ENCODE results near the gene LNPEP. TPM values are rescaled to one million over a fixed set of nuclear protein-coding genes. Genes with fewer than 3 reads are reported as not detected.
A peak's percentile ranks its signal among the peaks of the same experiment; 100 is the strongest.

Gene LNPEP
- total RNA-seq, 2 experiments from 2014 or later: 79.1 to 116 TPM

DNA sequence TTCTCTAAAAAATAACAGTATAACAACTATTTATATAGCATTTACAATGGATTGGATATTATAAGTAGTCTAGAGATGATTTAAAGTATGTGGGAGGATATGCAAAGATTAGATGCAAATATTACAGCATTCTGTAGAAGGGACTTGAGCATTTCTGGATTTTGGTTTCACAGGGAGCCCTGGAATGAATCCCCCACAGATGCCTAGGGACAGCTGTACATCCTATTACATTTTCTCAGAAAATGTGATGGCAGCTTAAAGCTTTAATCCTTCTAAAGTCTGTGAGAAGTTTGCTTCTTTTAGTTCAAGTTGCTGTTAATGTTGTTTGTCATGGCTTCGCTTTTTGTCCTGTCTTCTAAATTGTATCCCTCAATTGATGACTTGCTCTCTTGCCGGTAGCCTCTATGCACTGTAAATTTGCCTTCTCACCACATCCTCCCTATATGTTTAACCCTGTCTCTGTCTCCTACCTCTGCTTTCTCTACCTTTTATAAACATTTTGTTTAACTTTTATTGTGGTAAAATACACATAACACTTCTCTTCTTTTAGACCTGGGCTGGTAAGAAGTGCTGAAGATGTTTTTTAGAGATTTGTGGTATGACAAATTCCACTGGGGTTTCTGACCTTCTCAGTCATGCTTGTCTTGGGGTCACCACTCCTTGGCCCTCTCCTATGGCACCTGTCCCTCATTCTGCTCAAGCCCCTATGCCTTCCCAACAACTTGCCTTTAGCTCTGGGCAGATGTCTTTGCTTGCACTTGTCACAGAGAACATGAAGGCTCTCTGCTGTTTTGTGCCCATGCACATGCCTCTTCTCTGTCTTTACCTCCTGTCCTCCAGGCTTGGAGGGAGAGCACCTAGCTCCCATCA, 37.9 kb downstream of the LNPEP start:
- peaks cover 100% of the 10 kb centered on the region for H3K79me2 ChIP-seq (ENCODE audit: insufficient read depth, low read depth, low read length)
- H2AFZ ChIP-seq (ENCODE audit: low read length): no peak overlapping the region
- H3K27ac ChIP-seq (ENCODE audit: low read depth, low read length, poor library complexity, severe bottlenecking): peak overlapping the region; percentile 16
- BruUV-seq (replicated peaks): no TSS peak
- peaks cover 38% of the 10 kb centered on the region for H3K36me3 ChIP-seq (ENCODE audit: insufficient read depth, low read length)
- CTCF ChIA-PET (ENCODE audit: unreplicated experiment): no interaction called here
- DNase-seq (ENCODE audit: low spot score): peak; percentile 18
- peak overlapping the region; percentile 19 for H3K4me3 ChIP-seq (ENCODE audit: low read depth, low read length, poor library complexity, severe bottlenecking)
- H3K4me1 ChIP-seq (ENCODE audit: insufficient read depth, low read length, poor library complexity, severe bottlenecking): peaks cover 72% of the 10 kb centered on the region
- POLR2A ChIA-PET: interaction anchor here (0.8 to 2.4 kb wide), 9 partner anchors 11 to 64 kb away, joined by 3 to 14 read pairs (median 4); no protein-coding TSS in a partner anchor
- peaks cover 34% of the 10 kb centered on the region for H4K20me1 ChIP-seq (ENCODE audit: insufficient read depth, low read length)
- TF ChIP-seq, protein P1, sequence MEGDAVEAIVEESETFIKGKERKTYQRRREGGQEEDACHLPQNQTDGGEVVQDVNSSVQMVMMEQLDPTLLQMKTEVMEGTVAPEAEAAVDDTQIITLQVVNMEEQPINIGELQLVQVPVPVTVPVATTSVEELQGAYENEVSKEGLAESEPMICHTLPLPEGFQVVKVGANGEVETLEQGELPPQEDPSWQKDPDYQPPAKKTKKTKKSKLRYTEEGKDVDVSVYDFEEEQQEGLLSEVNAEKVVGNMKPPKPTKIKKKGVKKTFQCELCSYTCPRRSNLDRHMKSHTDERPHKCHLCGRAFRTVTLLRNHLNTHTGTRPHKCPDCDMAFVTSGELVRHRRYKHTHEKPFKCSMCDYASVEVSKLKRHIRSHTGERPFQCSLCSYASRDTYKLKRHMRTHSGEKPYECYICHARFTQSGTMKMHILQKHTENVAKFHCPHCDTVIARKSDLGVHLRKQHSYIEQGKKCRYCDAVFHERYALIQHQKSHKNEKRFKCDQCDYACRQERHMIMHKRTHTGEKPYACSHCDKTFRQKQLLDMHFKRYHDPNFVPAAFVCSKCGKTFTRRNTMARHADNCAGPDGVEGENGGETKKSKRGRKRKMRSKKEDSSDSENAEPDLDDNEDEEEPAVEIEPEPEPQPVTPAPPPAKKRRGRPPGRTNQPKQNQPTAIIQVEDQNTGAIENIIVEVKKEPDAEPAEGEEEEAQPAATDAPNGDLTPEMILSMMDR (conservative IDR thresholded peaks at IDR 0.05; ENCODE audit: low read length): no peak
- TF ChIP-seq EZH2phosphoT487 (IDR thresholded peaks at IDR 0.05; ENCODE audit: borderline replicate concordance, low read depth, low read length): no peak
- no peaks in the 10 kb centered on the region for H3K9me3 ChIP-seq (ENCODE audit: low read length)
- H3K4me2 ChIP-seq (ENCODE audit: low read length): peak overlapping the region; percentile 53
- H3K9me2 ChIP-seq (ENCODE audit: insufficient read depth, low read length): no peaks in the 10 kb centered on the region
- intact Hi-C loops (cut with micrococcal nuclease; ENCODE audit: unreplicated experiment): no loop called here

DNA sequence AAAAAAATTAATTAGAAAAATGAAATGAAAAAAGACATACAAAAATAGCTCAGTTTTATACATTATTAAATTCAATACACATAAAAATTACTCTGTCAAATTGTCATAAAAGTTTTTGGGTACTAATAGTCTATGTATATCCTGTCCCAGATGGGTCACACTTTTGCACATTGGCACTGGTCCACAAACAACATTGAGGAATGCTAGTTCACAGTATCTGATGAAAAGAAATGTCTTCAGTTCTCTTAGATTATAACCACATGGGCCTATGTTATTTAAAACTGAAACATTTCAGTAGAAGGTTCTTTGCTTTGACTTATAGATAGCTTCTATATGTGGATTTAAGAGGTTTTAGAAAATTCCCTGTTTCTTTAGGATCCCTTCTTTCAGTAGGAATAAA, 39.8 kb downstream of the LNPEP start:
- no TSS peak for BruUV-seq (replicated peaks)
- Histone ChIP-seq H2AFZ (ENCODE audit: low read length) (no peak overlapping the region), H3K4me1 (ENCODE audit: insufficient read depth, low read length, poor library complexity, severe bottlenecking) (peaks cover 54% of the 10 kb centered on the region), H3K9me3 (ENCODE audit: low read length) (no peaks in the 10 kb centered on the region), H3K4me3 (ENCODE audit: low read depth, low read length, poor library complexity, severe bottlenecking) (no peak overlapping the region), H3K36me3 (ENCODE audit: insufficient read depth, low read length) (peaks cover 56% of the 10 kb centered on the region), H3K9me2 (ENCODE audit: insufficient read depth, low read length) (no peaks in the 10 kb centered on the region), H3K4me2 (ENCODE audit: low read length) (no peak overlapping the region), H3K27ac (ENCODE audit: low read depth, low read length, poor library complexity, severe bottlenecking) (no peak overlapping the region), H3K79me2 (ENCODE audit: insufficient read depth, low read depth, low read length) (peaks cover 100% of the 10 kb centered on the region), H4K20me1 (ENCODE audit: insufficient read depth, low read length) (peaks cover 31% of the 10 kb centered on the region)
- ChIA-PET CTCF (ENCODE audit: unreplicated experiment) (no interaction called here), POLR2A (interaction anchor here (0.7 to 2.4 kb wide), 9 partner anchors 9 to 99 kb away, joined by 3 to 10 read pairs (median 4); no protein-coding TSS in a partner anchor)
- DNase-seq (ENCODE audit: low spot score): no peak
- TF ChIP-seq, protein P1 (conservative IDR thresholded peaks at IDR 0.05; ENCODE audit: low read length): no peak
- TF ChIP-seq EZH2phosphoT487 (IDR thresholded peaks at IDR 0.05; ENCODE audit: borderline replicate concordance, low read depth, low read length): no peak
- intact Hi-C loops (cut with micrococcal nuclease; ENCODE audit: unreplicated experiment): no loop called here

DNA sequence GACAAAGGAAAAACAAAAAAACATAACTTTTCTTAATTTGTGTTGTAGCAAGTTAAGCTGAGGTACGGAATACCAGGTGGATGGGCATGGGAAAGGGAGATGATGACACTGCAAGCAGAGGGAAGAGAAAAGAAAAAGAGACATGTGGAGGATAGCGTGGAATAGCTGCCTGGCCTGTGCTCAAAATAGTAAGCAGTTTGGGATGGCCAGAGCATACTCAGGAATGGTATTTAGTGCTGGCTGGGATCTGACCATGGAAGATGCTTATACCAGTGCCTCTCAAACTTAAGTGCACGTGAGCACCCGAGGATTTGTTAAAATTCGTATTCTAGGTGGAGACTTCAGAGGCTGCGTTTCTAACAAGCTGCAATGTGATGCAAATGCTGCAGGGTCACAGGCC, 41.3 kb downstream of the LNPEP start:
- no peak for DNase-seq (ENCODE audit: low spot score)
- H3K4me2 ChIP-seq (ENCODE audit: low read length): no peak overlapping the region
- H4K20me1 ChIP-seq (ENCODE audit: insufficient read depth, low read length): peaks cover 31% of the 10 kb centered on the region
- H3K4me1 ChIP-seq (ENCODE audit: insufficient read depth, low read length, poor library complexity, severe bottlenecking): peaks cover 38% of the 10 kb centered on the region
- no peaks in the 10 kb centered on the region for H3K9me2 ChIP-seq (ENCODE audit: insufficient read depth, low read length)
- ChIA-PET CTCF (ENCODE audit: unreplicated experiment) (no interaction called here), POLR2A (interaction anchor here (0.6 to 2.4 kb wide), 13 partner anchors 8 to 163 kb away, joined by 3 to 15 read pairs (median 4); no protein-coding TSS in a partner anchor)
- no peaks in the 10 kb centered on the region for H3K9me3 ChIP-seq (ENCODE audit: low read length)
- H3K27ac ChIP-seq (ENCODE audit: low read depth, low read length, poor library complexity, severe bottlenecking): no peak overlapping the region
- peaks cover 72% of the 10 kb centered on the region for H3K36me3 ChIP-seq (ENCODE audit: insufficient read depth, low read length)
- no peak for TF ChIP-seq EZH2phosphoT487 (IDR thresholded peaks at IDR 0.05; ENCODE audit: borderline replicate concordance, low read depth, low read length)
- TF ChIP-seq, protein P1 (conservative IDR thresholded peaks at IDR 0.05; ENCODE audit: low read length): no peak
- H3K4me3 ChIP-seq (ENCODE audit: low read depth, low read length, poor library complexity, severe bottlenecking): no peak overlapping the region
- no peak overlapping the region for H2AFZ ChIP-seq (ENCODE audit: low read length)
- H3K79me2 ChIP-seq (ENCODE audit: insufficient read depth, low read depth, low read length): peaks cover 100% of the 10 kb centered on the region
- intact Hi-C loops (cut with micrococcal nuclease; ENCODE audit: unreplicated experiment): no loop called here
- BruUV-seq (replicated peaks): no TSS peak

All from OCI-LY7 (cell line).